Chondrocyte (in vitro differentiated cells): ENCODE data around the gene DGLUCY. TPM values are rescaled to one million over a fixed set of nuclear protein-coding genes. Genes with fewer than 3 reads are reported as not detected.
A peak's percentile ranks its signal among the peaks of the same experiment; 100 is the strongest.
"Not testable (repeated sequence)": the region's sequence is repeated elsewhere in the genome, so short reads cannot be mapped to it uniquely, and the experiment has no call there.

Experiments
- DNase-seq: peaks from one replicate; pipeline ENCODE4 v3.0.0; 2021; ENCODE audit warnings: mixed read lengths, low spot score
- H3K27ac Mint-ChIP-seq: one replicate; pipeline ENCODE4 v1.8.0; 2021; ENCODE audit warnings: mild to moderate bottlenecking, moderate library complexity, mixed read lengths; ENCODE audit not compliant: unreplicated experiment
- H3K27me3 Mint-ChIP-seq: 2 replicates; pipeline ENCODE4 v1.8.0; 2021; ENCODE audit warnings: low read depth, mixed read lengths
- H3K36me3 Mint-ChIP-seq: 2 replicates; pipeline ENCODE4 v1.8.0; 2021; ENCODE audit warnings: low read depth, mixed read lengths
- H3K4me1 Mint-ChIP-seq: 2 replicates; pipeline ENCODE4 v1.8.0; 2021; ENCODE audit warnings: low read depth, mild to moderate bottlenecking, mixed read lengths
- H3K4me3 Mint-ChIP-seq: one replicate; pipeline ENCODE4 v1.8.0; 2021; ENCODE audit warnings: mild to moderate bottlenecking, moderate library complexity, mixed read lengths; ENCODE audit not compliant: unreplicated experiment
- H3K9me3 Mint-ChIP-seq: 2 replicates; pipeline ENCODE4 v1.8.0; 2021; ENCODE audit warnings: low read depth, mixed read lengths
- total RNA-seq: library from RNA; stranded (reverse); gene quantifications from 3 replicates; pipeline ENCODE4 v1.2.1, GENCODE V29; 2021
- TF ChIP-seq, protein P1 (sequence below): fragments of 200-600 bp; sonication (generic); IDR thresholded peaks from 2 replicates; pipeline ENCODE4 v1.5.0; 2021; ENCODE audit warnings: antibody characterized with exemption, mild to moderate bottlenecking, moderate library complexity

DGLUCY gene
- total RNA-seq, 1 donor from 2014 or later = 9.3 TPM

DNA sequence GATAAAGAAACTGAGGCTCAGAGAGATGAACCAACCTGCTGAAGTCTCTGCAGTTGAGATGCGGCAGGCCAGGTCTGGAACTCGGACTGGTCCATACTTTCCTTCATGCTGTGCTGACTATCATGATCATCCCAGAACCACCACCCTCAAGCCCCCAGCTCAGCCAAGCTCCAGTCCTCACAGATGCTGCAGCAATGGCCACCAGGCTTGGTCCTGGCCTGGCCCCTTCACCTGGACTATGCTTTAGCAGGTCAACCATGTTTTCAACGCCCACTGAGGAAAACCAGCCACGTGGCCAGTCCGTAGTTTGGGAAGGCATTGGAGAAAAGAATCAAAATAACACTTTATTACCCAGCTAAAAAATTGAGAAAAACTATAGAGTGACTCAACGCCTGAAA is 129.2 kb downstream of the DGLUCY start:
- H3K27me3 Mint-ChIP-seq = no peaks in the 10 kb centered on the region
- H3K4me3 Mint-ChIP-seq = no peak overlapping the region
- TF ChIP-seq, protein P1, sequence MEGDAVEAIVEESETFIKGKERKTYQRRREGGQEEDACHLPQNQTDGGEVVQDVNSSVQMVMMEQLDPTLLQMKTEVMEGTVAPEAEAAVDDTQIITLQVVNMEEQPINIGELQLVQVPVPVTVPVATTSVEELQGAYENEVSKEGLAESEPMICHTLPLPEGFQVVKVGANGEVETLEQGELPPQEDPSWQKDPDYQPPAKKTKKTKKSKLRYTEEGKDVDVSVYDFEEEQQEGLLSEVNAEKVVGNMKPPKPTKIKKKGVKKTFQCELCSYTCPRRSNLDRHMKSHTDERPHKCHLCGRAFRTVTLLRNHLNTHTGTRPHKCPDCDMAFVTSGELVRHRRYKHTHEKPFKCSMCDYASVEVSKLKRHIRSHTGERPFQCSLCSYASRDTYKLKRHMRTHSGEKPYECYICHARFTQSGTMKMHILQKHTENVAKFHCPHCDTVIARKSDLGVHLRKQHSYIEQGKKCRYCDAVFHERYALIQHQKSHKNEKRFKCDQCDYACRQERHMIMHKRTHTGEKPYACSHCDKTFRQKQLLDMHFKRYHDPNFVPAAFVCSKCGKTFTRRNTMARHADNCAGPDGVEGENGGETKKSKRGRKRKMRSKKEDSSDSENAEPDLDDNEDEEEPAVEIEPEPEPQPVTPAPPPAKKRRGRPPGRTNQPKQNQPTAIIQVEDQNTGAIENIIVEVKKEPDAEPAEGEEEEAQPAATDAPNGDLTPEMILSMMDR = no peak
- no peak overlapping the region for H3K27ac Mint-ChIP-seq
- H3K9me3 Mint-ChIP-seq = peaks cover 4% of the 10 kb centered on the region
- DNase-seq = no peak
- no peaks in the 10 kb centered on the region for H3K36me3 Mint-ChIP-seq
- peaks cover 22% of the 10 kb centered on the region for H3K4me1 Mint-ChIP-seq

DNA sequence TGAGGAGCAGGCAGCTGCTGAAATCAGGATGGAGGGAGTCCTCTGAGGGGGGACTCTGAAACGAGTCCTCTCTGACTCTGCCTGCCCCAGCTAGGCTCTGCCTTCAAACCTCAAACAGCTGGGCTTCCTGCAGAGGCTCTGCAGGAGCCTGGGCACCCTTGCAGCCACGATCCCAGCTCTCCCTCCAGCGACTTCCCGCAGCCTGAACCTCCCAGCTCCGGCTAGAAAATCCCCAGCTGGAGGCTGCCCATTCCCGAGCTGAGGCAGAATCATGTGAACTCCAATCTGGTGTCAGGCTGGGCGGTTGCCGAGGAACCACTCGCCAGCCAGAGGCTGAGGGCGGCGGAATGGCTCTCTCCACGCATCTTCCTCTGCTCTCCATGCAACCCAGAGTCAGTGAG is 130.6 kb downstream of the DGLUCY start, which contains the start of gene GPR68:
TSS of gene GPR68 (minus strand) at position 204 of the 401 bp plus-strand sequence. CDS start 9,654 bp downstream, outside the sequence.
- no peaks in the 10 kb centered on the region for H3K36me3 Mint-ChIP-seq
- H3K4me1 Mint-ChIP-seq = peaks cover 22% of the 10 kb centered on the region
- H3K27ac Mint-ChIP-seq = peak within 1 kb of the TSS; percentile 61
- TF ChIP-seq, protein P1 = no peak
- H3K27me3 Mint-ChIP-seq = no peaks in the 10 kb centered on the region
- peak within 1 kb of the TSS; percentile 6 for H3K4me3 Mint-ChIP-seq
- H3K9me3 Mint-ChIP-seq = peaks cover 4% of the 10 kb centered on the region
- no peak for DNase-seq

DNA sequence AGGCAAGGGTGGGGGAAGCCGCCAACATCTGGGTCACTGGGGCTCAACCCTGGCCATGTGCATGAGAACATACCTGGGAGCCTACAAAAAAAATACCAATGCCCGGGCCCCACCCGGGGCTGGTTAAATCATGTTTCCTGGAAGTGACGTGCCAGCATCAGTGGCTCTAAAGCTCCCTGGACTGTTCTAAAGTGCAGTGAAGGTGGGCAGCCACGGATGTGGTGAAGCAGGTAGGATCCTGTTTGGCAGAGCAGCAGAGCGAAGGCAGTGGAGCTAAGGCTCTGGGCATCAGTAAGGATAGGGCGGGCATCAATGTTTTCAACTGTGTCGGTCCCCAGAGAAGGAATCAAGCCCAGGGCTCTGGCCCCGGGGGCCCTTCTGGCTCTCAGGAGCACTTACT is 131.2 kb downstream of the DGLUCY start:
- Mint-ChIP-seq H3K27me3 (no peaks in the 10 kb centered on the region), H3K4me3 (no peak overlapping the region), H3K4me1 (peaks cover 24% of the 10 kb centered on the region), H3K27ac (no peak overlapping the region), H3K9me3 (peaks cover 4% of the 10 kb centered on the region), H3K36me3 (no peaks in the 10 kb centered on the region)
- TF ChIP-seq, protein P1 = no peak
- DNase-seq = no peak

DNA sequence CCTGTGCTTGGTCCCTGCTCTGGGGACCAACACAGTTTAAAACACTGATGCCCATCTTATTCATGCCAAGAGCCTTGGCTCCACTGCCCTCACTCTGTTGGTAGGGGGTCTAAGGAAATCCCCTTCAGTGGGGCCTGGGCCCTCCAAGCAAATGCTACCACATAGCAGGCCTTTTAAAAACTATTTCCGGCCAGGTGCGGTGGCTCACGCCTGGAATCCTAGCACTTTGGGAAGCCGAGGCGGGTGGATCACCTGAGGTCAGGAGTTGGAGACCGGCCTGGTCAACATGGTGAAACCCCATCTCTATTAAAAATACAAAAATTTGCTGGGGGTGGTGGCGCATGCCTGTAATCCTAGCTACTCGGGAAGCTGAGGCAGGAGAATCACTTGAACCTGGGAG is 131.7 kb downstream of the DGLUCY start:
- not testable (repeated sequence) for H3K36me3 Mint-ChIP-seq, DNase-seq, H3K4me3 Mint-ChIP-seq, H3K27me3 Mint-ChIP-seq, H3K9me3 Mint-ChIP-seq, H3K27ac Mint-ChIP-seq
- H3K4me1 Mint-ChIP-seq = peaks cover 30% of the 10 kb centered on the region

DNA sequence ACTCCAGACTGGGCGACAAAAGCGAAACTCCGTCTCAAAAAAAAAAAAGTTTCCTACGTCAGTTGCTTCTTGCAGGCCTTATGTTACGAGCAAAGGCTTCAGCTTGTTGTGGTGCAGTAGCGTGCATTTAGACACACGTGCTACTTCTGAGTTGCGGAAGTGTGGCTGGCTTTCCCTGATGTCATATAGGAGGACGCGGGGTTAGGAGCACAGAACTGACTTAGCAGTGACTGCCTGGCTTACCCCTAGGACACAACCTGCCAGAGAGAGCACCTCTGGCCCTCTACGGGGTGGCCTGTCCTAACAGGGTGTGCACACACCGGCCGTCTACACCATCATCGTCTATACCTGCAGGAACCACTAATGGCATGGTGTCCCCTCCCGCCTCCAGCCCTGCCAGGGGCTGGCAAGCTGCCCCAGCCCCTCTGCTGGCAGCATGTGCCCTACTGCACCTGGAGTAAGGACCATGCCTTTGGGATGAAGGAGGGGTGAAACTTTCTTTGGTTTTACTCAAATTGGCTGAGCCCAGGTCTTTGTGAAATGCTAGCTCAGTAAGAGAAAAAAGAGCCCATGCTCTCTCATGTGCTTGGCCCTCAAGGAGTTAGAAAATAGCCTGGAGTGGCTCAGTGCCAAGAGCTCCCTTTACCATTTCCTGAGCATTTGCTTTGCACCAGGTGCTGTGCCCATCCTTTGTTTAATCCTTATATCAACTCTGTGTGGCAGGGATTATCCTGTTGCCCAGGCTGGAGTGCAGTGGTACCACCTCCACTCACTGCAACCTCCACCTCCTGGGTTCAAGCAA is 132.4 kb downstream of the DGLUCY start:
- Mint-ChIP-seq H3K4me3 (no peak overlapping the region), H3K4me1 (peaks cover 35% of the 10 kb centered on the region), H3K36me3 (no peaks in the 10 kb centered on the region), H3K27me3 (no peaks in the 10 kb centered on the region), H3K27ac (no peak overlapping the region), H3K9me3 (peaks cover 4% of the 10 kb centered on the region)
- TF ChIP-seq, protein P1 = no peak
- no peak for DNase-seq
